HG03457 (cell line): Measurements from ENCODE around the gene PI16.

Experiments used
- ATAC-seq: cut with Tn5 transposase; IDR thresholded peaks from one replicate; pipeline ENCODE4 v1.9.1; 2021; ENCODE audit warnings: moderate number of reproducible peaks; ENCODE audit not compliant: unreplicated experiment

PI16 gene

DNA sequence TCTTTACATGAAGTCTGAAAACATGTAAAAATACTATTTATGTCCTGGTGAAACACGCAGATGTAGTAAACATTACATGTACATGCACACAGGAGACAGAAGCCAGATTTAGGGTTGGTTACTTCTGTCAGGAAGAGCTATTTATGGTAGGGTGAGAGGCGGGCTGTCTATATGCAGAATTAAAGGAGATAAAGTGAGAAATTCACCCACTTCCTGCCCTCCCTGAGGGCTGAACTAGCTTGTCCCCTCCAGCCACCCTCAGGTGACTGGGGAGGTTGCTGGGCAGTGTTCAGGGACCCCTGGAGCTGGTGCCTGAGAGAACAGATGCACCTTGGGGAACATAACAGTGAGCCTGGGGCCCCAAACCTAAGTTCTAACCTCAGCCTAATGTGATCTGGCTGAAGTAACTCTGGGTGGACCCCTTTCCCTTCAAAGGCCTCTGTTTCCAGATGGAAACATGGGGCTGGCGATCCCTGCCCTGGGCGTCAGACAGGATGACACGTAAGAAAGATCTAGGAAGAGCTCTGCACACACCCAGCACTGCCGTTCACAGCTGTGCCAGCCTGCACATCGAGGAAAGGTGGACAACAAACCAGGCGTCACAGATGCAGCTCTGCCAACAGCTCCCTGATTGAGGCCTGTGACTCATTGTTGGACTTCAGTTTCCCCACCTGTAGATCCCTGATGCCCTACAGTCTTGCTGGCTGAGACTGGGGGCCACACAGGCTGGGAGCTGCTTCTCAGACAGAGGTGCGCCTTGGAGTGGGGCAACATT is 1.3 kb downstream of the PI16 start:
- no peak for ATAC-seq

DNA sequence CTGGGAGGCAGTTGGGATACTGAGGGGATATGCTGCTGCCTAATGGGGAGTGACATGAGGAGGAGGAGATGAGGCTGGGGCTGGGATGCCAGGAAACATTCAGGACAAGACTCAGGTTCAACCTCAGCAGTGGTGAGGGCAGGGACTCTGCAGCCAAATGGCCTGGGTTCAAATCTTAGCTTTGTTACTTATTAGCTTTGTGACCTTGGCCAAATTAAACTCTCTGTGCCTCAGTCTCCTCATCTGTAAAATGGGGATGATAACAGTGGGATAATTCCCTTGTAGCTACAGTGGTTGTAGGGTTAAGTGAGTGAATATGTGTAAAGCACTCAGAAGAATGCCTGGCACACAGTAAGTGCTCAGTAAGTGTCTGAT is 1.9 kb downstream of the PI16 start:
- ATAC-seq: no peak

DNA sequence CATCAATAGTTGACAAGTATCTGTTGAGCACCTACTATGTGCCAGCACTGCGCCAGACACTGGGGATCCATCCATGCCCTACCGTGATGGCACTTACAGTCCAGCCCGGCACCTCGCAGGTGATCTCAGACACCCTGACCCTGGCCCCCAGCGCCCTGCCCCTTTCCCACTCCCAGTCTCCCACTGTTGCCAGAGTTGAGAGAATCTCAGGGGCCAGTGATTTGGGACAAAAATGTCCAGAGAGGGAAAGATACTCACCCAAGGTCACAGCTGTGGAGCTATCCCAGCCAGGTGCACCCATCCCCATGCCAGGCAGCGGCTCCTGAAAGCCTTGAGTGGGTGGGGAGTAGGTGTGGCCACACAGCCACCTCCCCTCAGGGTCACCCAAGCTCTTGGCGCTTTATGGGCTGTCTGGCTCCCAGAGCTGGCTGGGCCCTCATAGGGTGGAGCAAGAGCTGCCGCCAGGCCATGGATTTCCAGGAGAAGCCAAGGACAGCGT is 3.3 kb downstream of the PI16 start:
- no peak for ATAC-seq

DNA sequence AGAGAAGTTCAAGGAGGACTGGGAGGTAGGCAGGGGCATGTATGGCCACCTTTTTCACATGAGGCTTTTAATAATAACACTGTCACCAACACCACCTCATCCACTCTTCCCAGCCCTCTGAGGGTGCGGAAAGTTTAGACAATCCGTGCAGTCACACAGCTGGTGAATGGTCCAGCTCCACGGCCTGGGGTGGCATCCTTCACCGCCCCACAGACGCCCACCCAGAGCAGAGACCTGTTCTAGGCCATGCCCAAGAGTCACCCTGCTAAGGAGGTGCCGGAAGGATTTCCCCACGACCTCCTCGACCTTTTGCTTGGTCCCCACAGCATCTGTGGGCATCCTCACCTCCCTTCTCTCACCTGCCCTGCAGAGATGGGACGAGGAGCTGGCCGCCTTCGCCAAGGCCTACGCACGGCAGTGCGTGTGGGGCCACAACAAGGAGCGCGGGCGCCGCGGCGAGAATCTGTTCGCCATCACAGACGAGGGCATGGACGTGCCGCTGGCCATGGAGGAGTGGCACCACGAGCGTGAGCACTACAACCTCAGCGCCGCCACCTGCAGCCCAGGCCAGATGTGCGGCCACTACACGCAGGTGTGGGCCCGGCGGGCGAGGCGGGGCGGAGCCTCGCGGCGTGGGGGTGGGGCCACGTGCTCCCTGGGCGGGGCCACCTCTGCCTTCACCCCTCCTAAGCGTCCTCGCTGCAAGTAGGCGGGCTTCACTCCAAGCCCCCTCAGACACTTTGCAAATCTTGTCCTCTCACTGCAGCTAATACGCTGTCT is 4.4 kb downstream of the PI16 start:
- no peak for ATAC-seq

DNA sequence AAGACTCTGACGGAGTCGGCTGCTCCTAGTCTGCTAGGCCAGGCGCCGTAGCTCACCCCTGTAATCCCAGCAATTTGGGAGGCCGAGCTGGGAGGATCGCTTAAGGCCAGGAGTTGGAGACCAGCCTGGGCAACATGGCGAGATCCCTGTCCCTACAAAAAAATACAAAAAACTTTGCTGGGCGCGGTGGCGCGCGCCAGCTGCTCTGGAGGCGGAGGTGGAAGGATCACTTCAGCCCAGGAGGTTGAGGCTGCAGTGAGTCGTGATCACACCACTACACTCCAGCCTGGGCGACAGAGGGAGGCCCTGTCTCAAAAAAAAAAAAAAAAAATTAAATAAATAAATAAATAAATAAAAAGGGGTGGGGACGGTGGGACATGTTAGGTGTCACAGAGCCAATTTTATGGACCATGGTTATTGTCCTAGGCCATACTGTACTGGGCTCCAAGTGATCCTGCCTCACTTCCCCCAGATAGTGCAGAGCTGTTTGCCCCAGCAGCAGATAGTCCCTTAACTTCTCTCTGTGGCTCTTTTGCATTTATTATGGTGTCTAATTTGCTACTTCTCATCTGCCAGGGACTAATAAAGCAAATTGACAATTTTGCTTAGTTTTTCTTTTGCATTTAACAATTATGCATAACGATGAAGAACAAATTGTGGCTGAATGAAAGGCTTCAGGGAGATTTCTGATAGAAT is 5.2 kb downstream of the PI16 start:
- no peak for ATAC-seq

DNA sequence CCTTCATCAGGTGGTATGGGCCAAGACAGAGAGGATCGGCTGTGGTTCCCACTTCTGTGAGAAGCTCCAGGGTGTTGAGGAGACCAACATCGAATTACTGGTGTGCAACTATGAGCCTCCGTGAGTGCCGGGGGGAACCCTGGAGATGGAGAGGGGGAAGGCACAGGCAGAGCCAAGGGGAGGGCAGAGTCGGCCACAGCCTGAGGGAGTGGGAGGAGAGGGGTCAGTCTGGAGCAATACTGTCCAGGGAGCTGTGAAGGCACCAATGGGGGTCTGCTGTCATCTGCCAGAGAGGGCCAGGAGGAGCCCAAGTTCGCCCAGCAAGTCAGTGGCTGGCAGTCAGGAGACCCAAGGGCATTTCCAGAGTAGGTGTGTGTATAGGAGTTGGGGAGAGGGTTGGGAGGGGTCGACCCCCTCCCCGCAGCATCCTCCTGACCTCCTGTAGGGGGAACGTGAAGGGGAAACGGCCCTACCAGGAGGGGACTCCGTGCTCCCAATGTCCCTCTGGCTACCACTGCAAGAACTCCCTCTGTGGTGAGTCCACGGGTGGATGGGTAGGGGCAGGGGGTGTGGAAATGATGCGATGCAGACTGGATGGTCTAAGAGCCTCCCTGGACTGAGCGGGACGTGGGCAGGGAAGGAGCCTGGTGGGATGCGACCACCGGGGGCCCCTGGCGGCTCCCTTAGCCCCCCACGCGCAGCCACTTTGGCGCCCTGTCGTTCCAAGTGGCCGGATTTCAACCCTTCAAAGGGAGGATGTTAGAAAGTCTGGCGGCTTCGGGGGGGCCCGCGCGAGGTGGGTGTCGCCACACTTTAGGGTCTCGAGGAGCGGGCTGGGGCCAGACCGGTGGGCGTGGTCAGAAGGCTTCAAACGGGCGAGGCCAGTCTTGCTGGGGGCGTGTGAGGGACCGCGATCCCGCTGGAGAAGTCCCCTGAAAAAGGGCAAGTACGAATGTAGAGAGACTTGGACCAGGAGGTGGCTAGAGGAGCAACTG is 7.2 kb downstream of the PI16 start:
- ATAC-seq: no peak

DNA sequence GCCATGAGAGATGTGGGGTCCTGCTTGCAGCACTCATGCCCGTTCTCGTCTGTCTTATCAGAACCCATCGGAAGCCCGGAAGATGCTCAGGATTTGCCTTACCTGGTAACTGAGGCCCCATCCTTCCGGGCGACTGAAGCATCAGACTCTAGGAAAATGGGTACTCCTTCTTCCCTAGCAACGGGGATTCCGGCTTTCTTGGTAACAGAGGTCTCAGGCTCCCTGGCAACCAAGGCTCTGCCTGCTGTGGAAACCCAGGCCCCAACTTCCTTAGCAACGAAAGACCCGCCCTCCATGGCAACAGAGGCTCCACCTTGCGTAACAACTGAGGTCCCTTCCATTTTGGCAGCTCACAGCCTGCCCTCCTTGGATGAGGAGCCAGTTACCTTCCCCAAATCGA is 8.3 kb downstream of the PI16 start:
- no peak for ATAC-seq

DNA sequence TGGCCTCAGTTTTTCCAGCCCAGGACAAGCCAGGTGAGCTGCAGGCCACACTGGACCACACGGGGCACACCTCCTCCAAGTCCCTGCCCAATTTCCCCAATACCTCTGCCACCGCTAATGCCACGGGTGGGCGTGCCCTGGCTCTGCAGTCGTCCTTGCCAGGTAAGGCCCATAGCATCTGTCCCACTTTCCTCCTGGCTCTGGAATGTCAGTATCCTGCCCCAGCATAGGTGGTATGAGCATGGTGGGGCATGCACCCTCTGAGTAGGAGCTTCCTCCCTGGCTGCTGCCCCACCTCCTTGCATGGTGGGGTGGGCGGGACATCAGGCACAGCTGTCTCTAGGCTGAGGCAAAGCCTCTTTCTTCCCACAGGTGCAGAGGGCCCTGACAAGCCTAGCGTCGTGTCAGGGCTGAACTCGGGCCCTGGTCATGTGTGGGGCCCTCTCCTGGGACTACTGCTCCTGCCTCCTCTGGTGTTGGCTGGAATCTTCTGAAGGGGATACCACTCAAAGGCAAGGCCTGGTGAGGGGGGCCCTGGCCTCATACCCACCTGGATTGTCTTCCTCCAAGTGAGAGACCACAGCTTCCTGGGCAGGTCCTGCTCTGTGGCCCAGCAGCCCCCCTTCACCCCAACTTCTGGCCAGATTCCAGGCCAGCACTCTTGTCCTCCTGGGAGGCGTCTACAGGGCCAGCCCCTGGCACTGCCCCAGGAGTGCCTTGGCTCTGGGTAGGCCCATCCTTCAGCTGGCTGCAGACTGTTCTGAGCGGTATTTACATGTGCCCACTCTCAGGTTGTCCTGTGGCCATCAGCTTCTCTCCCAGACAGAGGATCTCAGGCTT is 9.1 kb downstream of the PI16 start:
- ATAC-seq: no peak

DNA sequence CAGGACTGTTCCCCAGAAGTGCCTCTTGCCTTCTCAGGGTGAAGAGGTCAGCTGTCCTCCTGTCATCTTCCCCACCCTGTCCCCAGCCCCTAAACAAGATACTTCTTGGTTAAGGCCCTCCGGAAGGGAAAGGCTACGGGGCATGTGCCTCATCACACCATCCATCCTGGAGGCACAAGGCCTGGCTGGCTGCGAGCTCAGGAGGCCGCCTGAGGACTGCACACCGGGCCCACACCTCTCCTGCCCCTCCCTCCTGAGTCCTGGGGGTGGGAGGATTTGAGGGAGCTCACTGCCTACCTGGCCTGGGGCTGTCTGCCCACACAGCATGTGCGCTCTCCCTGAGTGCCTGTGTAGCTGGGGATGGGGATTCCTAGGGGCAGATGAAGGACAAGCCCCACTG is 9.8 kb downstream of the PI16 start:
- ATAC-seq: no peak

DNA sequence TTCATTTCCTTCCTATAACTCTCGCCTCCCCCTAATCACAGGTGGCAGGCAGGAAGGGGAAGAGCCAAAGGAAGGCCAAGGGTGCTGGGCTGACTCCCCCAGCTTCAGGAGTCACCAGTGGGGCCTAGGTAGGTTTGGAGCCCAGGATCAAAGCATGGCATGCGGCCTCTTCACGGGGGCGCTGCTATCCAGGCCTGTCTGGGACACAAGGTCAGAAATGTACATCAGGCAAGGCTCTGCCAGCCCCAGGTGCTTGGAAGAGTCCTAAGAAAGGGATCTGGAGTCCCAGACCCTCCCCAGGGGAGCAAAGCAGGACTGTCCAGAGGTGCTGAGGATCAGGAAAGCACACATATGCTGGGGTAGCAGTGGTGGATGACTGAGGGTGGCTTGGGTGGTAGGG is 10.4 kb downstream of the PI16 start:
- ATAC-seq: no peak

DNA sequence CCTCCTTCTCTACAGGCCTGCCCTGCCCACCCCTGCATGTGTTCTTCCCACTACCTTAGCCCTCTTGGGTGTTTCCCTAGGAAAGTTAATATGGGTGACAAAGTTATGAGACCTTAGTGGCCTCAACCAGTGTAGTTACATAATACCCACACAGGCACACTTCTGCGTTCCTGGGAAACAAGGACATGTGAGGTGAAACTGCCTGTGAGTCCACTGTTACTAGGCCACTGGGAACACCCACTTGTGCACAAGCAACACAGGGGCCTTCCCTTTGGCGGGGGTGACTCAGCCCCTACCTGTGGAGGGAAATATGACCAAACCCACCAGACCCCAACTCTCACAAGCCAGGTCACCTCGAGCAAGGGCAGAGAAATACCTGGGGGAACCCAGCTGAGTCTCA is 12.8 kb downstream of the PI16 start:
- no peak for ATAC-seq

DNA sequence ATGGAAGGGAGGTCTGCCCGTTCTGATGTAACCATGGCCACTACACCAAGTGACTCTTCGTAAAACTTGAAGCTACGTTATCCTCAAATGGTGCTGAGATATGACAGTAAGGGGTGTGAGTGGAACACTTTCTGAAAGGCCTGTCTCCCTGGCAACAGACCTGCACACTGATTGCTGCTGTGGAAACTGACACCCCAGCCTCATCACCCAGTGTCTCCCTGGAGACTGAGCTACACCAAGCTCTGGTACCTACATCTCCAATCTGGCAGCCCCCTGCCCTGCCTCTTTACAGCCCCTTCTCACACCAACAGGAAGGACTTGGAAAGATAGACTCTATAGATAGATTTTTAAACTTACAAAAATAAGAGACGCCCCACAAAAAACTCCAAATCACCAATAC is 13.2 kb downstream of the PI16 start:
- ATAC-seq: no peak

DNA sequence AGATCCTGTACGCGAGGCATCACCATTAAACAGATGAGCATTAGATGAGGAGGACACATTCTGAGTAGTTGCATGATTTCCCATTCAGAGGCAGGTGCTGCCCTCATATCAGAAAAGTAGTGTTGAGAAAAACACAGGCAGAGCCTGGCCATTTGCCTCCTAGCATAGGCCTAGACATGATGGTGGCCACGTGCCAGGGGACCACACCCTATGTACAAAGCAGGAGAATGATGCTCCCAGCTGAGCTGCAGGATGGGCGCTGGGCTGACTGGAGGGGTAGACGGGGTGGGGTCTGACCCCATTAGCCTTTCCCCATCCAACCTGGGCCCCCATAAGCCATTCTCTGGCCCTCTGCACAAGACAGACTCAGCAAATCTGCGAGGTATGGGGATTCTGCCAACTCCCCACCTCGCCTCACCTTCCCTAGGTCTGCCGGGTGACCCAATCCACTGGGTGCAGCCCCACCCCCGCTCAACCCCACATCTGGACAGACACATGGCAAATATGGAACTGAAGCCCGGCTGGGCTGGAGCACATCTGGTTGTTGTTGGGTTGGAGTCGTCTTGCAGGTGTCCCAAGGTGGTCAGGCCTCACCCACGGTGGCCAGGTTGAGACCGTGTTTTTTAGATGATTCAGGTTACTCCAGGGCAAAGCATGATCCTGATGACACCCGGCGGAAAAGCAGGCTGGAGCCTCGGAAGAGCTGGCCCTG is 13.9 kb downstream of the PI16 start:
- no peak for ATAC-seq

DNA sequence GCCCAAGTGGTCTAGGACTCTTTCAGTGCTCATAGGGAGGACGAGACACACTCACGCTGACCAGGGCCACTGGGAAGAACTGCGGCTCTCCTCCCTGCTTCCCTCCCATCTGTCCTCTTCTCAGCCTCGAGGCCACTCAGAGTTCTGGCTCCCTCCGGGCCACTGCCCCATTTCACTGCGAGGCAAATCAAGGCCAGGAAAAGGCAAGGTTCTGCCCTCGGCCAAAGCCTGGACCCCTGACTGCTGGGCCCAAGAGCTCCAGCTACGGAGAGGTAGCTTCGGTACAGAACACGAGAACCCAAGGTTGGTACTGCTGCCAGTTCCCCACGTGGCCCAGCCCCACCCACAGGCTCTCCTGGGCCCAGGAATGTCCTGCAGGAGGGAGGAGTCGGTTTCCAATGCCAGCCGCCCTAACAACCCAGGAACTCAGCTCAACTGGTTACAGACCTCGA is 14.7 kb downstream of the PI16 start:
- no peak for ATAC-seq

DNA sequence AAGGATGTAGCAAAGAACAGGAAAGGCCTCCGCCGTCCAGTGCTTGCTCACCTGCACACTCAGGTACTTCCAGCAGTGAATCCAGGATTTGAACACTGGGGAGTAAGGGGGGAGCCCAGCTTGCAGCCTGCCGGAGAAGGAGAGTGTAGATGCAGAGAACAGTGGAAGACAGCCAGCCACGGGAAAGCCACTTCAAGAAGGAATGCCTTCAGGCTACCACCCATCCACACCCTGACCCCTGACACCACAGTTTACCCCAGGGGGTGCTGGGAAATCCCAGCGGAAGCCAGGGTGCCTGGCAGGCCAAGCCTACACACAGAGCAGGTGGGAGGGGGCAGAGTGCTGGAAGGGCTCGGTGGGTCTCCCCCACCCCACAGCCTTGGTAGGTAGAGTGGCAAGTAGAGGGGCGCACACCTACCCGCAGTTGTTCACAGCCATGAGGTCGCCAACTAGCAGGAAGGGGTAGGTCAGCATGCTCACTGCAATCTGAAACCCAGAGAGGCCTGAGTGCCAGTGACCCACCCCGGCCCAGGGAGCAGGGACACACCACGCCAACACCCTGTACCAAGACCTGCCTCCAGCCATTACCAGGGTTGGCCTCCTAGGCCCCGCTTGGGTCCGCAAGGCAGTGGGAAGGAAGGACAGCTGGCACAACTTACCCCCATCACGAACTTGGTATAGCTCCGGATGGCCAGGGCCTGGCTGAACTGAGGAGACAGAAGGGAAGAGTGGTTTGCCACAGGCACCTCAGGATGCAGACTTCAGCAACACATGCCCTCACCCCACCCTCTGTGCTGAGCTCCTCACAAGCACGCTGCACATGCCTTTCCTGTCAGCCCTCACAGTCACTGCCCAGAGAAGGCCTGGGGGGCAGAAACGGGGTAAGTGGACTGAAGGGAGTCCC is 15.7 kb downstream of the PI16 start:
- ATAC-seq: no peak

DNA sequence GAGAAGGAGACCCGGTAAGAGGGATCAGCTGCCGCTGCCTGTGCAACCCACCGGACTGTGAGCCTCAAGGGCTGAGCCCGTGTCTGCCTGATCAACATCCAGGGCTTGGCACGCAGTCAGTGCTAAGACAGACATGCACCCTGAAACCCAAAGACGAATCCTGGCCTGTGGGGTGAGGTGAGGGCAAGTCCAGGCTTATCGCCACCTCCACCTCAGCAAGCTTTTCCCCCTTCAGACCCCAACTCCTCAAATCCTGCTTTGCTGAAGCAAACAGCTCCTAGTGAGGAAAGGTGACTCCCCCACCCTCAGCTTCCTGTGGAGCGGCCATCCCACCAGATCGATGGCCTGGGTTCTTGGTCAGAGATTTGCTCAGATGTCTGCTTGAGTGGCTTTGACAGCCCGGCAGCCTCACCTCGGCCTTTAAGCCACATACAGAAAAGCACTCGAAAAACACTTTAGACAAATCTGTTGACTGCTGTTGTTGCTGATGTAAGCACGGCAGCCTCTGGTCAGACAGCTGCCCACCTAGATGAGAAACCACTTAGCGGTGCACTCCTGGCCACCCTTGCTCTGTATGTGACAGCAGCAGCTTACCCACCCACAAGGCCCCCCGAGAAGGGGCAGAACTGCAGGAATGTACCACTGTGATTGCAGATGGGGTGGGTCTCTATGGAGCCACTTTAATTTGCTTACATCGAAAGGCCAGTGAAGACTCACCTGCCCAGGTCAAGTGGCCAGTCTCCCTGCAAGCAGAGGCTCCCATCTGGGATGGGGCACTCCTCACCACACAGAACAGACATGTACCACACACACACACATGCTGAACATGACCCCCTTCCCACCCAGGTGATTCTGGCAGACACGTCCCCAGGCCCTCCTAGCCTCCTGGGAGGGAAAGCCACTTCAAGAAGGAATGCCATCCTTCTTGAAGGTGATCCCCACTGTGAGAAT is 16.6 kb downstream of the PI16 start:
- no peak for ATAC-seq
